B cell (primary cell): Measurements from ENCODE around the gene CDK2.

Experiments used
- EZH2 ChIP-seq: IDR thresholded peaks from 2 replicates; pipeline ENCODE4 v1.6.1; 2012; ENCODE audit warnings: borderline replicate concordance, low read depth, mild to moderate bottlenecking, moderate library complexity, low read length; ENCODE audit not compliant: insufficient read depth, poor library complexity, severe bottlenecking
- TF ChIP-seq, protein P1 (sequence below): fragments of 200-600 bp; IDR thresholded peaks from one replicate; pipeline ENCODE4 v1.8.0; 2022; ENCODE audit warnings: antibody characterized with exemption, mild to moderate bottlenecking

DNA sequence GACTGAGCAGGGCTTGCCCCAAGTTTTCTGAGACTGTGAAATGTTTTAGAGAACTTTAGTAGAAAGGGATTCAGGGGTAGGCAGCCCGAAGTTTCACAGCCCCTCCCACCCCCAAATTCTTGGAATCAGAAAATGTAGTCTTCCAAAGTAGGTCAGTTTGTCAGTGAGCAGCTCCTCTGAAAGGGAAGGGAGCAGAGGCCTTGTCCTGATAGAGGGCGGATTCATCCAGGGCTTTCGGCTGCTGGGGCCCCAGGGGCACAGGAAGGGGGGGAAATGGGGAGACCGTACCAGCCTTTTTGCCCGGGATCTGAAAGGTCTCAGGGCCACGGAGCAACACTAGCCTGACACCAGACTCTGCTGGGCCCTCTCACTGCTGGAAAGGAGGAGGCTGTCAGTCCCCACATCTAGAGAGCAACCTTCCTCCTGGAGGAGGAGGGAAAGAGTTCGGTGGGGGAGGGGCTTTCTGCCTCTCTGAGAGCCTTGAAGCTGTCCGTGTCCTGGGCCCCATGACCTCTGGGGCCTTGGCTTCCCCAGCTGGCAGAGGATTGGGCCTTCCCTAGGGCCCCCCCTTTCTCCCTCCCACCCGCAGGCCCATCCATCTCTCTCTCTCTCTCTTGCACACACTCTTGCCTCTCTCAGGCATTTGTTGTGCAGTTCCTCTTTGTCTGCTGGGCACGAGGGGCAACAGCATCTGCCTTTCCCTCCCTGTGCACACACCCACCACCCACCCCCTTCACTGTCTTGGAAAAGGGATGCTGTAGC lies 54.0 kb downstream of the CDK2 start, which contains the start of gene IKZF4:
- TF ChIP-seq, protein P1, sequence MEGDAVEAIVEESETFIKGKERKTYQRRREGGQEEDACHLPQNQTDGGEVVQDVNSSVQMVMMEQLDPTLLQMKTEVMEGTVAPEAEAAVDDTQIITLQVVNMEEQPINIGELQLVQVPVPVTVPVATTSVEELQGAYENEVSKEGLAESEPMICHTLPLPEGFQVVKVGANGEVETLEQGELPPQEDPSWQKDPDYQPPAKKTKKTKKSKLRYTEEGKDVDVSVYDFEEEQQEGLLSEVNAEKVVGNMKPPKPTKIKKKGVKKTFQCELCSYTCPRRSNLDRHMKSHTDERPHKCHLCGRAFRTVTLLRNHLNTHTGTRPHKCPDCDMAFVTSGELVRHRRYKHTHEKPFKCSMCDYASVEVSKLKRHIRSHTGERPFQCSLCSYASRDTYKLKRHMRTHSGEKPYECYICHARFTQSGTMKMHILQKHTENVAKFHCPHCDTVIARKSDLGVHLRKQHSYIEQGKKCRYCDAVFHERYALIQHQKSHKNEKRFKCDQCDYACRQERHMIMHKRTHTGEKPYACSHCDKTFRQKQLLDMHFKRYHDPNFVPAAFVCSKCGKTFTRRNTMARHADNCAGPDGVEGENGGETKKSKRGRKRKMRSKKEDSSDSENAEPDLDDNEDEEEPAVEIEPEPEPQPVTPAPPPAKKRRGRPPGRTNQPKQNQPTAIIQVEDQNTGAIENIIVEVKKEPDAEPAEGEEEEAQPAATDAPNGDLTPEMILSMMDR, result no peak
- no peak for TF ChIP-seq EZH2
